ENCODE results near the gene AGTRAP.

DNA sequence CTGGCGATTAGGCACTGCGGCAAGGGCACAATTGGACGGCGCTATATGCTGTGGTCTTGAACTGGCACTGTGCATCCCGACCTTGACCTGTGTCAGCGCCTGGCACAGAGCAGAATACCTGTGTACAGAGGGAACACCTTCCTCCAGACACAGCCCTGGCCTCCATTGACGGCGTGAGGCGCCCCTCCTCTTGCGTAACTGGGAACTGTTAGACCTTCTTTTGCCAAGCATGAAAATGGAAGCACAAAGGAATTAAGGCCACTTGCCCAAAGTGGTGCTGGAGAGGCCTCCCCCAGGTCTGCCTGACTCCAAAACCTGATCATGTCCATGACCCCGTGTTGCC lies 6.8 kb upstream of the AGTRAP start:
- TF ChIP-seq, protein P1, sequence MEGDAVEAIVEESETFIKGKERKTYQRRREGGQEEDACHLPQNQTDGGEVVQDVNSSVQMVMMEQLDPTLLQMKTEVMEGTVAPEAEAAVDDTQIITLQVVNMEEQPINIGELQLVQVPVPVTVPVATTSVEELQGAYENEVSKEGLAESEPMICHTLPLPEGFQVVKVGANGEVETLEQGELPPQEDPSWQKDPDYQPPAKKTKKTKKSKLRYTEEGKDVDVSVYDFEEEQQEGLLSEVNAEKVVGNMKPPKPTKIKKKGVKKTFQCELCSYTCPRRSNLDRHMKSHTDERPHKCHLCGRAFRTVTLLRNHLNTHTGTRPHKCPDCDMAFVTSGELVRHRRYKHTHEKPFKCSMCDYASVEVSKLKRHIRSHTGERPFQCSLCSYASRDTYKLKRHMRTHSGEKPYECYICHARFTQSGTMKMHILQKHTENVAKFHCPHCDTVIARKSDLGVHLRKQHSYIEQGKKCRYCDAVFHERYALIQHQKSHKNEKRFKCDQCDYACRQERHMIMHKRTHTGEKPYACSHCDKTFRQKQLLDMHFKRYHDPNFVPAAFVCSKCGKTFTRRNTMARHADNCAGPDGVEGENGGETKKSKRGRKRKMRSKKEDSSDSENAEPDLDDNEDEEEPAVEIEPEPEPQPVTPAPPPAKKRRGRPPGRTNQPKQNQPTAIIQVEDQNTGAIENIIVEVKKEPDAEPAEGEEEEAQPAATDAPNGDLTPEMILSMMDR (IDR thresholded peaks at IDR 0.05; ENCODE audit: borderline replicate concordance, extremely low read depth, low read length, poor library complexity, severe bottlenecking): no peak
- TF ChIP-seq EZH2 (IDR thresholded peaks at IDR 0.05; ENCODE audit: borderline replicate concordance, low read depth, low read length, severe bottlenecking): no peak

Measured in DND-41 (cell line).